H1 (cell line): Measurements from ENCODE around the gene FZD4. TPM values are rescaled to one million over a fixed set of nuclear protein-coding genes. Genes with fewer than 3 reads are reported as not detected.

Experiments used
- CTCF ChIA-PET: fragments of 300-600 bp; sonication (Branson Sonifier 250); formaldehyde crosslinking; loops from one replicate; lab custom pipeline; 2021; ENCODE audit not compliant: partially characterized antibody; lab: Charles Lee
- POLR2A ChIA-PET: fragments of 300-600 bp; sonication (Branson Sonifier 250); formaldehyde crosslinking; loops from one replicate; lab custom pipeline; 2021; ENCODE audit warnings: inconsistent platforms; ENCODE audit not compliant: partially characterized antibody; lab: Charles Lee
- DNase-seq, 2 experiments: peaks; one replicate each; pipeline versions ENCODE4 v3.0.0 to v3.0.0-alpha.2; 2010 to 2022; ENCODE audit warnings: low spot score in 2 of 2, low read depth in 1 of 2, mixed read lengths in 1 of 2
- FAIRE-seq: peaks from 2 replicates; lab custom pipeline; 2011; peaks lifted over from hg19 to GRCh38; lab: Jason Lieb, UNC
- H2AFZ ChIP-seq: 2 replicates; pipeline ENCODE4 v1.8.1; 2012; ENCODE audit warnings: low read length, inconsistent platforms
- H2AK5ac ChIP-seq: 2 replicates; pipeline ENCODE4 v1.6.1; 2013; ENCODE audit warnings: low read depth, low read length
- H2BK120ac ChIP-seq: replicated peaks from 2 replicates; pipeline ENCODE3; 2013; ENCODE audit warnings: low read depth, low read length, inconsistent platforms
- H2BK12ac ChIP-seq: 2 replicates; pipeline ENCODE4 v1.6.1; 2013; ENCODE audit warnings: low read depth, low read length
- H2BK15ac ChIP-seq: 2 replicates; pipeline ENCODE4 v1.6.1; 2013; ENCODE audit warnings: low read length
- H2BK20ac ChIP-seq: 2 replicates; pipeline ENCODE4 v1.6.1; 2013; ENCODE audit warnings: low read length
- H2BK5ac ChIP-seq: 2 replicates; pipeline ENCODE4 v1.6.1; 2013; ENCODE audit warnings: low read depth, low read length
- H3K14ac ChIP-seq: 2 replicates; pipeline ENCODE4 v1.6.1; 2013; ENCODE audit warnings: inconsistent platforms; ENCODE audit not compliant: insufficient read length
- H3K18ac ChIP-seq: 2 replicates; pipeline ENCODE4 v1.6.1; 2013; ENCODE audit warnings: low read length; ENCODE audit errors: extremely low read depth
- H3K23ac ChIP-seq: 2 replicates; pipeline ENCODE4 v1.6.1; 2013; ENCODE audit warnings: inconsistent platforms; ENCODE audit not compliant: insufficient read length
- H3K23me2 ChIP-seq: 2 replicates; pipeline ENCODE4 v1.6.1; 2013; ENCODE audit warnings: low read depth, low read length
- H3K27ac ChIP-seq: 2 replicates; pipeline ENCODE4 v1.6.1; 2011; ENCODE audit warnings: low read depth, low read length, inconsistent platforms
- H3K27me3 ChIP-seq, 4 experiments: replicated peaks in 1 of 4; 1 replicate in 1 of 4; 2 replicates in 3 of 4; pipeline versions ENCODE4 v1.6.1 to v1.8.1; 2011 to 2013; ENCODE audit warnings: low read length in 3 of 4, mild to moderate bottlenecking in 3 of 4, inconsistent platforms in 2 of 4, mixed read lengths in 2 of 4, moderate library complexity in 1 of 4; ENCODE audit not compliant: control insufficient read depth in 3 of 4, insufficient read depth in 3 of 4; ENCODE audit errors: extremely low read depth in 1 of 4
- H3K36me3 ChIP-seq, 4 experiments: 2 replicates each; pipeline versions ENCODE4 v1.6.1 to v1.8.1; 2011 to 2013; ENCODE audit warnings: mild to moderate bottlenecking in 4 of 4, low read length in 3 of 4, moderate library complexity in 2 of 4, control low read depth in 1 of 4, inconsistent platforms in 1 of 4; ENCODE audit not compliant: insufficient read depth in 4 of 4, control insufficient read depth in 2 of 4
- H3K4ac ChIP-seq: replicated peaks from 2 replicates; pipeline ENCODE3; 2013; ENCODE audit warnings: low read length, low read depth, mixed read lengths, inconsistent platforms; ENCODE audit not compliant: insufficient read length
- H3K4me1 ChIP-seq, 4 experiments: replicated peaks in 1 of 4; 1 replicate in 1 of 4; 2 replicates in 3 of 4; pipeline versions ENCODE4 v1.6.1 to v1.8.1; 2011 to 2013; ENCODE audit warnings: low read length in 3 of 4, inconsistent platforms in 2 of 4, mixed read lengths in 1 of 4; ENCODE audit not compliant: insufficient read depth in 4 of 4, control insufficient read depth in 3 of 4
- H3K4me2 ChIP-seq, 2 experiments: 2 replicates each; pipeline versions ENCODE4 v1.6.1 to v1.8.1; 2011 to 2013; ENCODE audit warnings: low read depth in 2 of 2, low read length in 2 of 2, control low read depth in 1 of 2, inconsistent platforms in 1 of 2, mild to moderate bottlenecking in 1 of 2; ENCODE audit not compliant: insufficient read depth in 1 of 2
- H3K4me3 ChIP-seq, 4 experiments: fragments of 200-600, 300-600 bp in 1 of 4; sonication (generic), shearing (Covaris generic), sonication (Bioruptor Twin) in 1 of 4; 2 replicates each; pipeline versions ENCODE4 v1.5.1 to v1.8.1; 2011 to 2016; ENCODE audit warnings: low read length in 4 of 4, low read depth in 3 of 4, control low read depth in 2 of 4, inconsistent platforms in 2 of 4, mild to moderate bottlenecking in 2 of 4, mixed read lengths in 1 of 4, moderate library complexity in 1 of 4; ENCODE audit not compliant: insufficient read depth in 2 of 4; ENCODE audit errors: extremely low read depth in 1 of 4
- H3K56ac ChIP-seq: replicated peaks from 2 replicates; pipeline ENCODE3; 2013; ENCODE audit warnings: low read depth, mild to moderate bottlenecking, mixed read lengths, low read length, inconsistent platforms; ENCODE audit not compliant: insufficient read length
- H3K79me1 ChIP-seq: 2 replicates; pipeline ENCODE4 v1.6.1; 2013; ENCODE audit warnings: low read depth, low read length, control low read depth
- H3K79me2 ChIP-seq, 2 experiments: 2 replicates each; pipeline versions ENCODE4 v1.6.1 to v1.8.1; 2012 to 2013; ENCODE audit warnings: low read length in 2 of 2, mild to moderate bottlenecking in 2 of 2, inconsistent platforms in 1 of 2; ENCODE audit not compliant: insufficient read depth in 2 of 2, control insufficient read depth in 1 of 2
- H3K9ac ChIP-seq, 4 experiments: replicated peaks in 1 of 4; 1 replicate in 1 of 4; 2 replicates in 3 of 4; pipeline versions ENCODE4 v1.6.1 to v1.8.1; 2011 to 2013; ENCODE audit warnings: low read depth in 3 of 4, low read length in 3 of 4, control low read depth in 2 of 4, mild to moderate bottlenecking in 2 of 4, moderate library complexity in 2 of 4, inconsistent platforms in 1 of 4; ENCODE audit errors: extremely low read depth in 1 of 4
- H3K9me3 ChIP-seq, 2 experiments: 2 replicates each; pipeline versions ENCODE4 v1.6.1 to v1.8.1; 2012 to 2013; ENCODE audit warnings: mild to moderate bottlenecking in 2 of 2, moderate library complexity in 2 of 2, control low read depth in 1 of 2, inconsistent platforms in 1 of 2, low read depth in 1 of 2, low read length in 1 of 2, mixed read lengths in 1 of 2; ENCODE audit not compliant: insufficient read depth in 2 of 2
- H4K20me1 ChIP-seq, 2 experiments: replicated peaks in 1 of 2; 2 replicates each; pipeline versions ENCODE3 to v1.8.1; 2011 to 2013; ENCODE audit warnings: inconsistent platforms in 2 of 2, low read length in 2 of 2, mild to moderate bottlenecking in 1 of 2; ENCODE audit not compliant: insufficient read depth in 2 of 2, control insufficient read depth in 1 of 2
- H4K5ac ChIP-seq: 2 replicates; pipeline ENCODE4 v1.6.1; 2013; ENCODE audit warnings: low read length, low read depth, mixed read lengths, inconsistent platforms; ENCODE audit not compliant: insufficient read length
- H4K8ac ChIP-seq: 2 replicates; pipeline ENCODE4 v1.8.0; 2013; ENCODE audit warnings: mild to moderate bottlenecking, moderate library complexity, low read length, inconsistent platforms; ENCODE audit not compliant: insufficient read depth; ENCODE audit errors: extremely low read depth
- H4K91ac ChIP-seq: replicated peaks from 2 replicates; pipeline ENCODE3; 2013; ENCODE audit warnings: low read length, mixed read lengths, inconsistent platforms; ENCODE audit not compliant: insufficient read length
- MAFK ChIP-seq: IDR thresholded peaks from 2 replicates; pipeline ENCODE4 v1.6.1; 2012; ENCODE audit warnings: low read depth, mild to moderate bottlenecking, improper control_type of control experiment, low read length
- RNF2 ChIP-seq: fragments of 200-900, 300-1000 bp; sonication (generic); IDR thresholded peaks from 2 replicates; pipeline ENCODE4 v1.7.1; 2016; ENCODE audit warnings: borderline replicate concordance, low read depth, mild to moderate bottlenecking, antibody characterized with exemption, low read length; ENCODE audit not compliant: poor library complexity, severe bottlenecking; ENCODE audit errors: missing control alignments
- SIN3A ChIP-seq, 2 experiments: IDR thresholded peaks in 1 of 2; conservative IDR thresholded peaks in 1 of 2; 2 replicates each; pipeline ENCODE4 v1.6.1; 2011 to 2012; ENCODE audit warnings: low read length in 2 of 2, improper control_type of control experiment in 1 of 2, low read depth in 1 of 2, mild to moderate bottlenecking in 1 of 2
- SUZ12 ChIP-seq: fragments of 200-600 bp; sonication (generic); IDR thresholded peaks from 2 replicates; pipeline ENCODE4 v1.6.1; 2012; ENCODE audit warnings: mild to moderate bottlenecking, inconsistent platforms, low read length, moderate library complexity, mixed read lengths
- WGBS, 2 experiments: shearing (Covaris generic) in 1 of 2; methylation state at CpG; one replicate each; pipeline versions ENCODE4 v1.1.6 to v1.1.7; 2013 to 2015; ENCODE audit warnings: low lambda C conversion rate in 2 of 2, mixed read lengths in 2 of 2, inconsistent platforms in 1 of 2, low coverage in 1 of 2, missing lambda C conversion rate in 1 of 2; ENCODE audit not compliant: insufficient replicate concordance in 2 of 2, insufficient coverage in 1 of 2, insufficient read length in 1 of 2; ENCODE audit errors: extremely low coverage in 1 of 2, missing lambda C conversion rate in 1 of 2; 5-methylcytosine and 5-hydroxymethylcytosine counted together
- polyA plus RNA-seq, 7 experiments: library from polyadenylated mRNA; depleted of rRNA in 3 of 7; stranded (reverse) in 5 of 7; unstranded in 2 of 7; fragments of >200 nt in 5 of 7; fragments of 200-250 nt in 2 of 7; gene quantifications; 1 replicate in 5 of 7; 2 replicates in 1 of 7; 4 replicates in 1 of 7; pipeline versions ENCODE4 v1.2.1 to v1.2.3, GENCODE V29; 2011 to 2013; ENCODE audit warnings: missing spikeins in 2 of 7, mixed read lengths in 2 of 7
- total RNA-seq: library from RNA; stranded (reverse); fragmentation: NEBNext Ultra II Directional; extraction: Animal tissue kit (Norgen Biotek cat#: 25700); gene quantifications from 2 replicates; pipeline ENCODE4 v1.2.1, GENCODE V29; 2021

Gene FZD4
- total and polyA plus RNA-seq, 2 of the 8 experiments (the other 6 are each of a cell fraction or from before 2014, with no cell fraction given): 3.1 to 7.1 TPM

DNA sequence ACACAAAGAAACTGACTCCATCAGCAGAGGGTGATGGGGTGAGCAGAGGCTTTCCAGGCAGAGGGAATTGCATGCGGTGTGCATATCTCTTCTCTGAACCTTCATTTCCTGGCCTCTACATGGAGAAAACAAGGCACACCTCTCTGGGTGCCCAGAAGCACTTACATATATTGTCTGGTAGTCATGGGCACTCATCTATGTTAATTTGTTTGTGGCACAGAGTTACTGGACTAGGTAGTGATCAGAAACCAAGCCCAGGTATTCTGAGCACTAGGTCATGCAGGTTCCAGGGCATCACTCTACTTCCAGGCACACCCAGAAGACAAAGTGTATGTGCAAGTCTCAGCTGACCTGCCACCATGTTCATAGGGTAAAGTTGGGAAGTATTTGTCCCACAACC lies 56.5 kb downstream of the FZD4 start:
- no peak overlapping the region for H4K8ac ChIP-seq
- H3K4me2 ChIP-seq: no peak overlapping the region
- no peaks in the 10 kb centered on the region for H3K79me1 ChIP-seq
- POLR2A ChIA-PET: no interaction called here
- H2BK12ac ChIP-seq: no peak overlapping the region
- H3K27ac ChIP-seq: no peak overlapping the region
- no peak overlapping the region for H3K9ac ChIP-seq
- H3K79me2 ChIP-seq: no peaks in the 10 kb centered on the region
- no peaks in the 10 kb centered on the region for H3K23me2 ChIP-seq
- H3K36me3 ChIP-seq: no peaks in the 10 kb centered on the region
- H4K91ac ChIP-seq: no peak overlapping the region
- H4K5ac ChIP-seq: no peak overlapping the region
- FAIRE-seq (no peak), DNase-seq (no peak)
- no peak overlapping the region for H3K23ac ChIP-seq
- no peaks in the 10 kb centered on the region for H3K27me3 ChIP-seq
- no peak overlapping the region for H2BK15ac ChIP-seq
- no peak overlapping the region for H3K14ac ChIP-seq
- H3K18ac ChIP-seq: no peak overlapping the region
- H3K56ac ChIP-seq: no peak overlapping the region
- H2AFZ ChIP-seq: no peak overlapping the region
- no peaks in the 10 kb centered on the region for H4K20me1 ChIP-seq
- H3K9me3 ChIP-seq: no peaks in the 10 kb centered on the region
- H3K4me1 ChIP-seq: no peaks in the 10 kb centered on the region
- H2BK120ac ChIP-seq: no peak overlapping the region
- no peak overlapping the region for H2AK5ac ChIP-seq
- no peak overlapping the region for H3K4ac ChIP-seq
- CTCF ChIA-PET: no interaction called here
- no peak overlapping the region for H2BK20ac ChIP-seq
- no peak overlapping the region for H3K4me3 ChIP-seq
- H2BK5ac ChIP-seq: no peak overlapping the region
- 90% methylated on average over 1 of the region's 1 CpG; no CpG with 5 or more reads in 1 of the 2 experiments for WGBS, 2 experiments
- TF ChIP-seq MAFK: no peak
- no peak for TF ChIP-seq SUZ12
- no peak for TF ChIP-seq RNF2
- no peak for TF ChIP-seq SIN3A (conservative IDR thresholded peaks at IDR 0.05 in 1 of 2, IDR thresholded peaks at IDR 0.05 in 1 of 2; ENCODE audit: low read depth in 1 of 2, low read length in 2 of 2)
